Kasumi-1 (cell line): Measurements from ENCODE around the gene USP37.
"Not testable (repeated sequence)": the region's sequence is repeated elsewhere in the genome, so short reads cannot be mapped to it uniquely, and the experiment has no call there.

Experiments used
- DNase-seq, 2 experiments: peaks; one replicate each; lab custom pipeline; 2025; lab: John Stamatoyannopoulos, UW

USP37 gene

DNA sequence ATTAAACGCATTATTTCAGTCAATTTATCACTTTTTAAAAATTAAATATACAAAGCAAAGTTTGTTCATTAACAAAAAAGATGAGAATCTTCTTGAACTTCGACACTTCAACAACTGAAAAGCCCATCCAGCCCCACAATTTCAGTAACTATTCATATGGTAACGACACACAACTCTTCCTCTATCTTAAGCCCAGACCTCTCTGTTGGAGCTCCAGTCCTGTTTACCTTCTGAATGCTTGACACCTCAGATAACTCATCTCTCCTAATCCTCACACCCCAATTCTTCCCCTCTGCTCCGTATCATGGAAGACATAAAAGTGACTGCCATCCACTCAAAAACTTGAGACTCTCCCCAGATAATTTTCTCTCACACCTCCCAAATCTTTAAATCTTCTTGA, 12.6 kb downstream of the USP37 start:
- no peak for DNase-seq

GRCh38 chr2:218554225-218554624, 13.9 kb downstream of the USP37 start:
- DNase-seq = not testable (repeated sequence)

DNA sequence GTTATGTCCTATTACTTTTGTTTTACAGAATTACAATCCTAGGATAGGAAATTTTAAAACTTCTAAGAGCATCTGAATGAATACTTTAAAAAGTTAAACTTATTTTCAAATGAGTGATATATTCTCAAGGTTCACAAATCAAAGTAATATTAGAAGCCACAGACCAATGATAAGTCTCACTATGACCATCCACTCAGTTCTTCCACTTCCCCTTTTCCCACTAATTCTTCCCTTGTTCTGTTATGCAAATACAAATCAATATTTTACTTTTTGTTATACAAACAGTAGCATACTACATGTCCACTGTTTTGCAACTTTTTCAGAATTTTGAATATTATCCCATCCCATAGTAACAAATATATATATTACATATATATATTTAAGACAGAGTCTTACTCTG, 20.2 kb downstream of the USP37 start:
- DNase-seq = no peak

GRCh38 chr2:218547511-218547910, 20.6 kb downstream of the USP37 start:
- no peak for DNase-seq

- DNase-seq = no peak
Measured at GRCh38 chr2:218546012-218546411, 22.1 kb downstream of the USP37 start.

GRCh38 chr2:218540015-218540414, 28.1 kb downstream of the USP37 start:
- DNase-seq = no peak

GRCh38 chr2:218536804-218537494, 31.2 kb downstream of the USP37 start:
- no peak for DNase-seq

GRCh38 chr2:218529990-218530389, 38.2 kb downstream of the USP37 start:
- DNase-seq = no peak

DNA sequence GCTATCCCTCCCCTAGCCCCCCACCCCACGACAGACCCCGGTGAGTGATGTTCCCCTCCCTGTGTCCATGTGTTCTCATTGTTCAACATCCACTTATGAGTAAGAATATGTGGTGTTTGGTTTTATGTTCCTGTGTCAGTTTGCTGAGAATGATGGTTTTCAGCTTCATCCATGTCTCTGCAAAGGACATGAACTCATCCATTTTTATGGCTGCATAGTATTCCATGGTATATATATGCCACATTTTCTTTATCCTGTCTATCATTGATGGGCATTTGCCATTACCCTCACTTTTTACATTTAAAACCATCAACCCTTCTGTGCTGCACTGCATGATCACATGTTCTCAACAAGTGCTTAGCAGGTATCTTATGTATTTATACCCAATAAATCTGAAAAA, 39.7 kb downstream of the USP37 start:
- DNase-seq = not testable (repeated sequence)

DNA sequence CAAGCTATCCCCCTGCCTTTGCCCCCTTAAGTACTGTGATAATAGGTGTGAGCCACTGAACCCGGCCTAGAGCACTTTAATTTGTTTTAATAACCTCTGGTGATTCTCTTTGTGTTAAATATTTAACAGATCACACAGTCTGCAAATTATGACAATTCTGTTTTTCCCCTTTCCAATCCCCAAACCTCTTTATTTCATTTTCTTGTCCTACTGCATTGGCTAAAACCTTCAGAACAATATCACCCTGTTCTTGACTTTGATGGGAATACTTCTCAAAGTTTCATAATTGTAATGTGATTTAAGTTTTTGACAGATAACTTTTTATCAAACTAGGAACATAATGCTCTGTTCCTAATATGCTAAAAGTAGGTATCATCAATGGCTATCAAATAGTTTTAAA, 44.5 kb downstream of the USP37 start:
- DNase-seq = no peak

- no peak for DNase-seq
Measured at GRCh38 chr2:218518876-218519275, 49.3 kb downstream of the USP37 start.

DNA sequence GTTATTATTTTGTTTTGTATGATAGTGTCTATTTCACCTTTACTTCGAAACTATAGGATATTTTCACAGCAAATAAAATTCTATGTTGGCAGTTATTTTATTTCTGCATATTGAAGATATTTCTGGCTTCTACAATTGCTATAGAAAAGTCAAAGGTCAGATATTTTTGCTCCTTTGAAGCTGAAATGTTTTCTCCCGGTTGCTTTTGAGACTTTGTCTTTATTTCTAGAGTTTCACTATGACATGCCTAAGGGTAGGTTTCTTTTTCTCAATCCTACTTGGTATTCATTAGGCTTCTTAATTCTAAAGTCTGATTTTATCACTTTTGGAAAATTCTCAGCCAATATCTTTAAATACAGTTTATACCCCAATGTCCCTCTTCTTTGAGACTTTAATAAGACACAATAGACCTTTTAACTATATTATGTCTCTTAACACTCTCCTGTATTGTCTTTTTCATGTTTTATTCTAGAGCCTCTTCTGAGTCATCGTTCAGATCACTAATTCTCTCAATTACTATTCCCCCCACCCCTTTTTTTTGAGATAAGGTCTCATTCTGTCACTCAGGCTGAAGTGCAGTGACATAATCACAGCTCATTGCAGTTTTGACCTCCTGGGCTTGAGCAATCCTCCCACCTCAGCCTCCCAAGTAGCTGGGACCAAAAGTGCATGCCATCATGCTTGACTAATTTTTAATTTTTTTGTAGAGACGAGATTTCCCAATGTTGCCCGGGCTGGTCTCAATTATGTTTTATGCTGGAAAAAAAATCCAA, 50.5 kb downstream of the USP37 start:
- DNase-seq = no peak

GRCh38 chr2:218516614-218517013, 51.5 kb downstream of the USP37 start:
- peak; percentile 20 to 30 for DNase-seq

- no peak for DNase-seq
Measured at GRCh38 chr2:218513676-218514075, 54.5 kb downstream of the USP37 start.

- no peak for DNase-seq
Measured at GRCh38 chr2:218508299-218508698, 59.9 kb downstream of the USP37 start.

DNA sequence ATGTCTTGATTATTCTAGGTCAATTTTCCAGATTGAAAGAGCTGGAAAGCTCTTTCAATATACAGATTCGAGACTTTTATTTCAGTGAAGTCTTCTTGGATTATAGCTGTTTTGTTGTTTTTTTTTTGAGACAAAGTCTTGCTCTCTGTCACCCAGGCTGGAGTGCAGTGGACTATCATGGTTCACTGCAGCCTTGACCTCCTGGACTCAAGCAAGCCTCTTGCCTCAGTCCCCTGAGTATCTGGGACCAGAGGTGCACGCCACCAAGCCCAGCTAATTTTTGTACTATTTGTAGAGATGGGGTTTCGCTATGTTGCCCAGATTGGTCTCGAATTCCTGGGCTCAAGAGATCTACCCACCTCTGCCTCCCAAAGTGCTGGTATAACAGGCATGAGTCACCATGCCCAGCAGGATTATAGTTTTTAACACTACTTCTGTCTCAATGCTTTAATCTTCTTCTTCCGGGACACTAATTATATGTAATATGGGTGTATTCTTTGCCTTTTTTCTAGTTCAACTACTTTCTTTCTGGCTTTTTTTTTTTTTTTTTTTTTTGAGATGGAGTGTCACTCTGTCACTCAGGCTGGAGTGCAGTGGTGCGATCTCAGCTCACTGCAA, 62.3 kb downstream of the USP37 start:
- no peak for DNase-seq

GRCh38 chr2:218501665-218502064, 66.5 kb downstream of the USP37 start:
- no peak for DNase-seq

DNA sequence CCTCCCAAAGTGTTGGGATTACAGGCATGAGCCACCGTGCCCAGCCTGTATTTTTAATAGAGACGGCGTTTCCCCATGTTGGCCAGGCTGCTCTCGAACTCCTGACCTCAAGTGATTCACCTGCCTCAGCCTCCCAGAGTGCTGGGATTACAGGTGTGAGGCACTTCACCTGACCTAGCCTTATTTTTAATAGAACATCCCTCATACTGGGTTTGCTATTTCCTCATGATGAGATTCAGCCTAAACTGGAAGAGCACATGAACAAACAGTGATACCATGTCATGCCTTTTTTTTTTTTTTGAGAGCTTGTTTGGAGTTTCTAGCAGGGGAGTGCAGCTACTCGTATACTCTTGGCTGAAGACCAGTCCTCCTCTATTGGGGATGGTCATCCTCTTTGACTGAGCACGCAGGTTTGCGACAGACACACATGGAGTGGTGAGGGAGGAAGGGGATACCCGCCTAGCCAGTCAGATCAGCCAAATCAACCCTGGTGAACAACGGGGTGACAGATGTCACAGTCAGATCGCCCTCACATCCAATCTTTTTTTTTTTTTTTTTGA, 67.6 kb downstream of the USP37 start:
- no peak for DNase-seq

- DNase-seq = no peak
Measured at GRCh38 chr2:218485986-218486667, 82.0 kb downstream of the USP37 start.

DNA sequence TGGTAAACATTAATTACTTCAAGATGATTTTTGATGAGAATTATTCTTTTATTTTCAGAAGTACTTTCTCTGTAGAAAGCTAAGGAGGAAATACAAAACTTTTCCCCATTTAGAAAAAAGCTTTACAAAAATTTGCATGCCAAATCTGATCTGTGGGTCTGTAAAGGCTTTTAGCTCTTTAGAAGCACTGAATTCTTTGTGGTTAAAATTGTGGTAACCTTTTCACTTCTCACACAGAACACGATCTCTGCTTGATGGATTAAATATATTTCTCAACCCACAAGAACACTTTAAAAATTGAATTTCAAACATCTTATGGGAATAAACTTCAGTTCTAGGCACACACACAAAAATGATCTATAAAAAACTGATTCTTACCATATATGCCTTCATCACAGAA, 85.5 kb downstream of the USP37 start:
- DNase-seq = no peak

DNA sequence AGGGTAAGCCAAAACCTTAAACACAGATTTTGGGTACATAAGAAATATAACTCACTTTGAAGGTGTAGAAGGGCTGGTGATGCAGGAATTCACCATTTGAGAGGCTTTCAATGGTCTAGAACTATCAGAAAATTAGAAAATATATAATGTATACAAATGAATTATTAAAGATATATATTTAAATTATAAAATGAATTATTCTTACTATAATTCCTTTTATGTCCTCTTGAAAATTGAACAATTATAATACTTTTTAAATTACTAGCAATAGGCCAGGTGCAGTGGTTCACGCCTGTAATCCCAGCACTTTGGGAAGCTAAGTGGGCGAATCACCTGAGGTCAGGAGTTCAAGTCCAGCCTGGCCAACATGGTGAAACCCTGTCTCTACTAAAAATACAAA, 88.6 kb downstream of the USP37 start:
- no peak for DNase-seq

- no peak for DNase-seq
Measured at GRCh38 chr2:218478544-218478943, 89.6 kb downstream of the USP37 start.
